Bladder microvascular endothelial cell (primary cell): ENCODE measurements around the gene TEX29. TPM values are rescaled to one million over a fixed set of nuclear protein-coding genes. Genes with fewer than 3 reads are reported as not detected.

ENCODE experiments used
- total RNA-seq: library from RNA; depleted of rRNA; stranded (reverse); fragments of >200 nt; gene quantifications from 2 replicates; pipeline ENCODE4 v1.2.3, GENCODE V29; 2014

The TEX29 gene
- total RNA-seq = 0.44 TPM in 1 of 2 replicates, not detected in the other

GRCh38 chr13:111319998-111320911, at the start of gene TEX29:
TSS of gene TEX29 (plus strand) at chr13:111320642. CDS start at chr13:111320891, 249 bp downstream.

Other genes with a start within 250 kb of the TEX29 start
- 170 and 262 TPM in 2 replicates for gene ARHGEF7, start 205.3 kb upstream of the TEX29 start, total RNA-seq